ENCODE measurements around the gene CCL4.
"Not testable (repeated sequence)": the region's sequence is repeated elsewhere in the genome, so short reads cannot be mapped to it uniquely, and the experiment has no call there.

CCL4 gene

GRCh38 chr17:36087897-36088572 lies 15.6 kb upstream of the CCL4 start:
- H3K27ac ChIP-seq (ENCODE audit: low read depth, low read length); H3K9ac ChIP-seq (ENCODE audit: low read depth in 1 of 2, low read length in 2 of 2); H3K36me3 ChIP-seq (ENCODE audit: control insufficient read depth in 1 of 2, insufficient read depth in 2 of 2, low read length in 2 of 2): not testable (repeated sequence)

DNA sequence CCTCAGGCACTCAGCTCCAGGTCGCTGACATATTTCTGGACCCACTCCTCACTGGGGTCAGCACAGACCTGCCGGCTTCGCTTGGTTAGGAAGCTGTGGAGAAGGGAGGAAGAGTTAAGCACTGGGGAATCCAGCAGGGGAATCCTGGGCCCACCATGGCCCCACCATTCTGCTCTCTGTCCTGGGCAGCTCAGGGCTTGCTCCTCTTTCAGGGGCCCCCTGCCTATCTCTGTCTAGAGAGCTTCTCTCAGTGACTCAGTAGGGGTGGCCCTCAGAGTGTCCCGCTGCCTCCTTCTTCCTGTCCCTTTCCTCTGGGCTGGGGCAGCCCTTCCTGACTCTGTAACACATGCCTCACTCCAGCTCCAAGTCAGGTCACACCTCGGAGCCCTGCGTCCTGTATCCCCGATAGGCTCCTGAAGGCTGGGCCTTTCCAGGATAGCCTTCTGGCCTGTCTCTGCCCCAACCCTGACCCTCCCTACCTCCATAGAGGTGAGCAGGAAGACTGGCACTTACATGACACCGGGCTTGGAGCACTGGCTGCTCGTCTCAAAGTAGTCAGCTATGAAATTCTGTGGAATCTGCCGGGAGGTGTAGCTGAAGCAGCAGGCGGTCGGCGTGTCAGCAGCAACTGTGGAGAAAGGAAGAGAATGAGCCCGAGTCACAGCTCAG lies 14.8 kb upstream of the CCL4 start:
- H3K27me3 ChIP-seq (ENCODE audit: control insufficient read depth in 1 of 2, insufficient read depth in 2 of 2, low read length in 2 of 2) = no peaks in the 10 kb centered on the region
- H3K4me1 ChIP-seq (ENCODE audit: control insufficient read depth in 1 of 2, insufficient read depth in 2 of 2, low read length in 2 of 2) = peaks cover 0 to 12% of the 10 kb centered on the region in 2 donors
- no peak overlapping the region for H3K27ac ChIP-seq (ENCODE audit: low read depth, low read length)
- no peak overlapping the region for H3K9ac ChIP-seq (ENCODE audit: low read depth in 1 of 2, low read length in 2 of 2)
- no peak overlapping the region for H3K4me3 ChIP-seq (ENCODE audit: low read depth in 1 of 2, low read length in 2 of 2)
- H3K9me3 ChIP-seq (ENCODE audit: control insufficient read depth in 1 of 2, low read length in 2 of 2) = no peaks in the 10 kb centered on the region
- H3K36me3 ChIP-seq (ENCODE audit: control insufficient read depth in 1 of 2, insufficient read depth in 2 of 2, low read length in 2 of 2) = no peaks in the 10 kb centered on the region

More at GRCh38 chr17:36087897-36088572, 15.6 kb upstream of the CCL4 start:
- H3K9me3 ChIP-seq (ENCODE audit: control insufficient read depth in 1 of 2, low read length in 2 of 2); H3K27me3 ChIP-seq (ENCODE audit: control insufficient read depth in 1 of 2, insufficient read depth in 2 of 2, low read length in 2 of 2); H3K4me3 ChIP-seq (ENCODE audit: low read depth in 1 of 2, low read length in 2 of 2): not testable (repeated sequence)
- H3K4me1 ChIP-seq (ENCODE audit: control insufficient read depth in 1 of 2, insufficient read depth in 2 of 2, low read length in 2 of 2) = peaks cover 0 to 12% of the 10 kb centered on the region in 2 donors

DNA sequence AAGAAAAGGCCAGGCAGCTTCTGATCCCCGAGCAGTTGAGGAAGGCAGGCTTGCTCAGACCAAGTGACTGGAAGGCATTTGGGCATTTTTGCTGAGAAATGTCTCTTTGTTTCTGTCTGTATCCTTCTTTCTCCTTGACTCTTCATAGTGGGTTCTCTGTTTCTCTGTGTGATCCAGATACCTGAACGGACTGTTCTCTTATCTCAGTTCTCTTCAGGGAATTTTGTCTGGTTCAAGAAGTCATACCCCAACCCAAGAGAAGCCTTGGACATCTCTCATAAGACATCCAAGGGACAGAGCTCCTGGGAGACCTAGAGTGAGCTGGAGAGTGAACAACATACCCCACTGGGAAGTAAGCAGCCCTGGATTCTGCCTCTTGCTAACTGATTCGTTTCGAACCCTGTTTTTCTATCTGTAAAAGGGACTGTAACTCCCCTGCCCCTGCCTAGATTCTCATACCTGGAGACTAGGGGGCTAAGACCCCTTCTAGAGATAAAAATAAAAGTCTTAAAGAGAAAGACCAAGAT lies 14.2 kb upstream of the CCL4 start:
- no peaks in the 10 kb centered on the region for H3K27me3 ChIP-seq (ENCODE audit: control insufficient read depth in 1 of 2, insufficient read depth in 2 of 2, low read length in 2 of 2)
- H3K27ac ChIP-seq (ENCODE audit: low read depth, low read length) = no peak overlapping the region
- H3K4me1 ChIP-seq (ENCODE audit: control insufficient read depth in 1 of 2, insufficient read depth in 2 of 2, low read length in 2 of 2) = peaks cover 0 to 12% of the 10 kb centered on the region in 2 donors
- no peaks in the 10 kb centered on the region for H3K9me3 ChIP-seq (ENCODE audit: control insufficient read depth in 1 of 2, low read length in 2 of 2)
- no peak overlapping the region for H3K9ac ChIP-seq (ENCODE audit: low read depth in 1 of 2, low read length in 2 of 2)
- no peaks in the 10 kb centered on the region for H3K36me3 ChIP-seq (ENCODE audit: control insufficient read depth in 1 of 2, insufficient read depth in 2 of 2, low read length in 2 of 2)
- H3K4me3 ChIP-seq (ENCODE audit: low read depth in 1 of 2, low read length in 2 of 2) = no peak overlapping the region

DNA sequence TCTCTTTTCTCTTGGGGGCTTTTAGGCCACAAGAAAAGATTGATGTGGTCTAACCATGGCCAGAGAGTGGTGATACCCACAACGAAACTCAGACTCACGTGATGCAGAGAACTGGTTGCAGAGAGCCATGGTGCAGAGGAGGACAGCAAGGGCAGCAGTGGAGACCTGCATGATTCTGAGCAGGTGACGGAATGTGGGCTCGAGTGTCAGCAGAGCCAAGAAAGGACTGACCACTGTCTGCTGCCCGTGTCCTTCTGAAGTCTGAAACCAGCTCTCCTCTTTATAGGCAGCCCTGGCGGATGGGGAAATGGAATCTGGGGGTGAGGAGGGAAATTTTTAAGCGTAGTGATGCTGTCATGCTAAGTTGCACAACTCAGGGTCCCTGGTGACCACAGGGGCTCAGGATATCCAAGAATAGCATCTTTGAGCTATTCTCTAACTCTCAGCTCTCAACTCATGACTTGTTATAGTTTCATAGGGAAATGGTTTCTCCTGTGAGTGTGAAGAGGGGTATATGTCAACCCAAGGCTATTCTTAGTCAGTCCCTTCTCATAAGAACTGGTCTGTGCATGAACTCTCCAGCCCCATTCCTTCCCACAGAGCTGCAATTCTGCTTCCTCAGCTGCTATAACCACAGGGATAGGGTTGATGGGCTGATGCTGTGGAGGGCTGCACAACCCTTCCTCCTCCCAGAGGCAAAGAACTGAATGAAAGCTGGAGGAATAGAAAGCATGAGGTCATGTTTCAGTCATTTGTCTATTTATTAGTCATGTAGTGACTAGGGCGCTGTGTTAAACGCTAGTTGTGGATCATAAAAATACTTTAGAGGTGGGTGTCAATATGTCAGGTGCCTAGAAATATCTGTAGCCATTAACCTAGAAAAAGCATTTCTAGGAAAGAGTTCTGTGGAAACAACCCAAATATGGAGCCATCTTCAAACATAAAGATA lies 13.5 kb upstream of the CCL4 start, which contains the start of gene CCL3:
Gene CCL3, minus strand, starts transcription at position 256 of the 949 bp plus-strand sequence. Its CDS starts 85 bp downstream, at position 171.
- no peaks in the 10 kb centered on the region for H3K9me3 ChIP-seq (ENCODE audit: control insufficient read depth in 1 of 2, low read length in 2 of 2)
- H3K27ac ChIP-seq (ENCODE audit: low read depth, low read length) = no peak within 1 kb of the TSS
- H3K9ac ChIP-seq (ENCODE audit: low read depth in 1 of 2, low read length in 2 of 2) = no peak within 1 kb of the TSS

DNA sequence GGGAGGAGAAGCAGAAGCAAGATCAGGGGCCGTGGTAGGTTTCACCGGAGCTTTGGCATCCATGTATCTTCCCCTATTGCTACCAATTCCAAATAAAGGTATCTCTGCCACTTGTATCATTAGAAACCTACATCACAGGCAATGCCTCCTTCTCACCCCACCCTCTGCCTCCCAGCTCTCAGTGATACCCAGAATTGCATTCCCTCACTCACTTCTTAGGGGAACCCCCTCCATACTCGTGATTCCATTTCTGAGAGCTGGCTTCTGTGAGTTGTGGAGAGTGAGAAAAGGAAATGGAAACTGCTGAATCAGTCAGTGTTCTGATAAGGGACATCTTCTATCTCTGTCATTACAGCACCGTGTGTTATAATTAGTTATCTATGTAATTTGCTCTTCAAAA lies 11.4 kb upstream of the CCL4 start:
- Histone ChIP-seq H3K4me3 (ENCODE audit: low read depth in 1 of 2, low read length in 2 of 2) (no peak overlapping the region), H3K4me1 (ENCODE audit: control insufficient read depth in 1 of 2, insufficient read depth in 2 of 2, low read length in 2 of 2) (peaks cover 0 to 8% of the 10 kb centered on the region in 2 donors), H3K9ac (ENCODE audit: low read depth in 1 of 2, low read length in 2 of 2) (no peak overlapping the region), H3K27ac (ENCODE audit: low read depth, low read length) (no peak overlapping the region), H3K27me3 (ENCODE audit: control insufficient read depth in 1 of 2, insufficient read depth in 2 of 2, low read length in 2 of 2) (no peaks in the 10 kb centered on the region), H3K9me3 (ENCODE audit: control insufficient read depth in 1 of 2, low read length in 2 of 2) (no peaks in the 10 kb centered on the region), H3K36me3 (ENCODE audit: control insufficient read depth in 1 of 2, insufficient read depth in 2 of 2, low read length in 2 of 2) (no peaks in the 10 kb centered on the region)

More for the DNA sequence above, 13.5 kb upstream of the CCL4 start, which contains the start of gene CCL3:
- Histone ChIP-seq H3K27me3 (ENCODE audit: control insufficient read depth in 1 of 2, insufficient read depth in 2 of 2, low read length in 2 of 2) (no peaks in the 10 kb centered on the region), H3K4me1 (ENCODE audit: control insufficient read depth in 1 of 2, insufficient read depth in 2 of 2, low read length in 2 of 2) (peaks cover 0 to 12% of the 10 kb centered on the region in 2 donors), H3K36me3 (ENCODE audit: control insufficient read depth in 1 of 2, insufficient read depth in 2 of 2, low read length in 2 of 2) (no peaks in the 10 kb centered on the region), H3K4me3 (ENCODE audit: low read depth in 1 of 2, low read length in 2 of 2) (no peak within 1 kb of the TSS)

- not testable (repeated sequence) for H3K4me1 ChIP-seq (ENCODE audit: control insufficient read depth in 1 of 2, insufficient read depth in 2 of 2, low read length in 2 of 2); H3K9me3 ChIP-seq (ENCODE audit: control insufficient read depth in 1 of 2, low read length in 2 of 2); H3K4me3 ChIP-seq (ENCODE audit: low read depth in 1 of 2, low read length in 2 of 2); H3K36me3 ChIP-seq (ENCODE audit: control insufficient read depth in 1 of 2, insufficient read depth in 2 of 2, low read length in 2 of 2); H3K9ac ChIP-seq (ENCODE audit: low read depth in 1 of 2, low read length in 2 of 2); H3K27me3 ChIP-seq (ENCODE audit: control insufficient read depth in 1 of 2, insufficient read depth in 2 of 2, low read length in 2 of 2); H3K27ac ChIP-seq (ENCODE audit: low read depth, low read length)
Observed at GRCh38 chr17:36092715-36093114, 10.9 kb upstream of the CCL4 start.

- H3K4me3 ChIP-seq (ENCODE audit: low read depth in 1 of 2, low read length in 2 of 2) = no peak overlapping the region
- H3K9me3 ChIP-seq (ENCODE audit: control insufficient read depth in 1 of 2, low read length in 2 of 2) = no peaks in the 10 kb centered on the region
- no peaks in the 10 kb centered on the region for H3K27me3 ChIP-seq (ENCODE audit: control insufficient read depth in 1 of 2, insufficient read depth in 2 of 2, low read length in 2 of 2)
- H3K36me3 ChIP-seq (ENCODE audit: control insufficient read depth in 1 of 2, insufficient read depth in 2 of 2, low read length in 2 of 2) = no peaks in the 10 kb centered on the region
- H3K27ac ChIP-seq (ENCODE audit: low read depth, low read length) = no peak overlapping the region
- H3K9ac ChIP-seq (ENCODE audit: low read depth in 1 of 2, low read length in 2 of 2) = no peak overlapping the region
- peaks cover 0 to under 1% of the 10 kb centered on the region in 2 donors for H3K4me1 ChIP-seq (ENCODE audit: control insufficient read depth in 1 of 2, insufficient read depth in 2 of 2, low read length in 2 of 2)
Observed at GRCh38 chr17:36094232-36094631, 9.4 kb upstream of the CCL4 start.

GRCh38 chr17:36094746-36095145 lies 8.9 kb upstream of the CCL4 start:
- Histone ChIP-seq H3K4me1 (ENCODE audit: control insufficient read depth in 1 of 2, insufficient read depth in 2 of 2, low read length in 2 of 2) (no peaks in the 10 kb centered on the region), H3K9ac (ENCODE audit: low read depth in 1 of 2, low read length in 2 of 2) (no peak overlapping the region), H3K27ac (ENCODE audit: low read depth, low read length) (no peak overlapping the region), H3K27me3 (ENCODE audit: control insufficient read depth in 1 of 2, insufficient read depth in 2 of 2, low read length in 2 of 2) (no peaks in the 10 kb centered on the region), H3K4me3 (ENCODE audit: low read depth in 1 of 2, low read length in 2 of 2) (no peak overlapping the region), H3K36me3 (ENCODE audit: control insufficient read depth in 1 of 2, insufficient read depth in 2 of 2, low read length in 2 of 2) (no peaks in the 10 kb centered on the region), H3K9me3 (ENCODE audit: control insufficient read depth in 1 of 2, low read length in 2 of 2) (no peaks in the 10 kb centered on the region)

- Histone ChIP-seq H3K27ac (ENCODE audit: low read depth, low read length) (no peak overlapping the region), H3K4me1 (ENCODE audit: control insufficient read depth in 1 of 2, insufficient read depth in 2 of 2, low read length in 2 of 2) (no peaks in the 10 kb centered on the region)
Observed at GRCh38 chr17:36095992-36096391, 7.6 kb upstream of the CCL4 start.

More at GRCh38 chr17:36095992-36096391, 7.6 kb upstream of the CCL4 start:
- Histone ChIP-seq H3K9me3 (ENCODE audit: control insufficient read depth in 1 of 2, low read length in 2 of 2) (no peaks in the 10 kb centered on the region), H3K9ac (ENCODE audit: low read depth in 1 of 2, low read length in 2 of 2) (no peak overlapping the region), H3K36me3 (ENCODE audit: control insufficient read depth in 1 of 2, insufficient read depth in 2 of 2, low read length in 2 of 2) (no peaks in the 10 kb centered on the region), H3K4me3 (ENCODE audit: low read depth in 1 of 2, low read length in 2 of 2) (no peak overlapping the region), H3K27me3 (ENCODE audit: control insufficient read depth in 1 of 2, insufficient read depth in 2 of 2, low read length in 2 of 2) (no peaks in the 10 kb centered on the region)

Data from duodenal mucosa (tissue), 2 donors.